ENCODE measurements around the gene MTX3.

Gene MTX3

GRCh38 chr5:79959407-79959806, 31.7 kb downstream of the MTX3 start:
- DNase-seq (ENCODE audit: extremely low read depth, low read depth): no peak
- no peak for TF ChIP-seq CTCF (IDR thresholded peaks at IDR 0.05; ENCODE audit: low read depth, low read length)

- no peak for DNase-seq (ENCODE audit: extremely low read depth, low read depth)
- no peak for TF ChIP-seq CTCF (IDR thresholded peaks at IDR 0.05; ENCODE audit: low read depth, low read length)
Observed at GRCh38 chr5:79955941-79956670, 35.0 kb downstream of the MTX3 start.

- no peak for DNase-seq (ENCODE audit: extremely low read depth, low read depth)
- no peak for TF ChIP-seq CTCF (IDR thresholded peaks at IDR 0.05; ENCODE audit: low read depth, low read length)
Observed at GRCh38 chr5:79955356-79955895, 35.6 kb downstream of the MTX3 start.

GRCh38 chr5:79954620-79955019, 36.4 kb downstream of the MTX3 start:
- no peak for TF ChIP-seq CTCF (IDR thresholded peaks at IDR 0.05; ENCODE audit: low read depth, low read length)
- no peak for DNase-seq (ENCODE audit: extremely low read depth, low read depth)

- no peak for DNase-seq (ENCODE audit: extremely low read depth, low read depth)
- TF ChIP-seq CTCF (IDR thresholded peaks at IDR 0.05; ENCODE audit: low read depth, low read length): no peak
Observed at GRCh38 chr5:79947567-79947966, 43.5 kb downstream of the MTX3 start.

- no peak for DNase-seq (ENCODE audit: extremely low read depth, low read depth)
- TF ChIP-seq CTCF (IDR thresholded peaks at IDR 0.05; ENCODE audit: low read depth, low read length): no peak
Observed at GRCh38 chr5:79938468-79938867, 52.6 kb downstream of the MTX3 start.

- TF ChIP-seq CTCF (IDR thresholded peaks at IDR 0.05; ENCODE audit: low read depth, low read length): no peak
- no peak for DNase-seq (ENCODE audit: extremely low read depth, low read depth)
Observed at GRCh38 chr5:79936646-79937216, 54.3 kb downstream of the MTX3 start.
